Epithelial cell of esophagus (primary cell): ENCODE data around the gene GNAT1.
A peak's percentile ranks its signal among the peaks of the same experiment; 100 is the strongest.

Experiments used
- DNase-seq: peaks from one replicate; pipeline ENCODE4 v3.0.0; 2010; ENCODE audit warnings: low read depth
- H3K4me3 ChIP-seq: 2 replicates; pipeline ENCODE4 v1.5.1; 2011; ENCODE audit warnings: mild to moderate bottlenecking, low read length, control low read depth
- TF ChIP-seq, protein P1 (sequence below): IDR thresholded peaks from 2 replicates; pipeline ENCODE4 v1.5.1; 2011; ENCODE audit warnings: low read depth, mild to moderate bottlenecking, low read length, control low read depth, inconsistent platforms; ENCODE audit not compliant: insufficient read depth; ENCODE audit errors: missing control alignments

Gene GNAT1

DNA sequence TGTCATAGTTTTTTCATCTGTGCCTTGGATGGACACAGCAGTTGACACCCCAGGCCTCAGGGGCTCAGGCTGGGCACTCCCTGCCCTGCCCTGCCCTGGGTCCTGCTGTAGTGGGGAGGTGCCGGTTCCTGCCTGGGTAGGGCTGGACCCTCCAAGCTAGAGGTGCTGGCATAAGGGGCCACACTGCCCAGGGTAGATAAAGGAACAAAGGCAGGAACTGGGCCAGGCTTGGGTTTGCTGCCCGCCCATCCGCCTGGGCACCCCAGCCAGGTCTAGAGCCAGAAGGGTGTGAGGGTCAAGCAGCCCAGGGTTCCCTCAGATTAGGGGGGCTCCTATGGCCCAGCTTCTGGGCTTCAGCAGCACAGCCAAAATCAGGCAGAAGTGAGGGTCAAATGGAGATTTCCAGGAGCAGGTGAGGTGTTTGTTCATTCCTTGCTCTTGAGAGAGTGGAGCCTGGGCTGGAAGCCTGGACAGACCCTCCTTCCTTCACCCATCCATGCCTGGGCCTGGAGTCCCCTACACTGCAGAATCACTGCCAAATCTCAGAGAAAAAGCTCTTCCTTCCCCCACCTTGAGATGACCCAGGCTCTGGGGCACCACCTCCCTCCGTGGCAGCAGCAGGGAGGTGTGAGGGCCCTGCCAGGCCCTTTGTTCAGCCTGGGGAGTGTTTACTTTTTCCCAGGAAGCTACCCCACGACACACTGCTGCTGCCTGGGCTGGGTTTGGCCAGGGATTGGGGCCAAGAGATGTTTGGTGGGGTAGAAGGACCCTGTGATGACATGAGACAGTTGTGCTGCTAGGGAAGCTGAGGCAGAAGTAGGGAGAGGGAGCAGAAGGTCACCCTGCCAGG is 29.2 kb upstream of the GNAT1 start:
- DNase-seq, result no peak
- TF ChIP-seq, protein P1, sequence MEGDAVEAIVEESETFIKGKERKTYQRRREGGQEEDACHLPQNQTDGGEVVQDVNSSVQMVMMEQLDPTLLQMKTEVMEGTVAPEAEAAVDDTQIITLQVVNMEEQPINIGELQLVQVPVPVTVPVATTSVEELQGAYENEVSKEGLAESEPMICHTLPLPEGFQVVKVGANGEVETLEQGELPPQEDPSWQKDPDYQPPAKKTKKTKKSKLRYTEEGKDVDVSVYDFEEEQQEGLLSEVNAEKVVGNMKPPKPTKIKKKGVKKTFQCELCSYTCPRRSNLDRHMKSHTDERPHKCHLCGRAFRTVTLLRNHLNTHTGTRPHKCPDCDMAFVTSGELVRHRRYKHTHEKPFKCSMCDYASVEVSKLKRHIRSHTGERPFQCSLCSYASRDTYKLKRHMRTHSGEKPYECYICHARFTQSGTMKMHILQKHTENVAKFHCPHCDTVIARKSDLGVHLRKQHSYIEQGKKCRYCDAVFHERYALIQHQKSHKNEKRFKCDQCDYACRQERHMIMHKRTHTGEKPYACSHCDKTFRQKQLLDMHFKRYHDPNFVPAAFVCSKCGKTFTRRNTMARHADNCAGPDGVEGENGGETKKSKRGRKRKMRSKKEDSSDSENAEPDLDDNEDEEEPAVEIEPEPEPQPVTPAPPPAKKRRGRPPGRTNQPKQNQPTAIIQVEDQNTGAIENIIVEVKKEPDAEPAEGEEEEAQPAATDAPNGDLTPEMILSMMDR, result no peak
- H3K4me3 ChIP-seq, result no peak overlapping the region

DNA sequence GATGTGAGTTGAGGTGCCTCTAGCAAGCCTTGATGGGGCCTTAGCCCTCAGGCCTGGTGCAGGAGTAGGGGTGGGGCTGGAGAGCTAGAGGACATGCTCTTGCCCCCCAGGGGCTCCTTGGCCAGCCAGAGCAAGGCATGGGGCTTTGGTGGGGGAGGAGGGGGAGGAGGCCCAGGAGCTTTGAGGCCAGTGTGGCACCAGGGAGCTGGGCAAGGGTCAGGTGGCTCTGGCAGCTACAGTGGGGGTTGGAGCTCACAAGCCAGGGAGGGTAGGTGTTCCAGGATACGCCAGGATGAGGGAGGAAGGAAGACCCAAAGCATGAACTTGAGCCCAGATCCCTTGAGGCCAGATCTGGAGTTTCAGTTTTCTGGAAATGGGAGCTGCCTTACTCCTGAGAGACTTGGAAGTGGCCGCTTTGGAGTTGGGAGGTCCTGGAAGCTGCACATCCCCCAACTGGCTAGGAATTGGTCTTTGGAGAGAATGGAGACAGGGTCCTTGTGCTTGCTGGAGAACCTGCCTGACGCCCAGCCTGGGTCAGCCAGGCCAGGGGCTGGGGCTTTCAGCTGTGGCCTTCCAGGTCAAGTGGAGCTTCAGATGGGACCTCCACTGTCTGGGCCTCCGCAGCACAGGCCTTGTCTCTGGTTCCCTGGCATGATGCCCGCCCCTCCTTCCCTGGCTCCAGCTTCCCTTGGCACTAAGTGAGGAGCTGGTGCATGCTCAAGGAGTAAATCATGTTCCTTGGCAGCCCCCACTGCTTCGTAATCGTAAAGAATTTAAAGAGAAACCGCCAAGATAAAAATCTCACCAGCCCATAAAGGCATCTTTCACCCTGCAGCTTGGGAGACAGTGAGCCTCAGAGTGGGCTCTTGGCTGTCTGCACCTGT is 27.6 kb upstream of the GNAT1 start:
- TF ChIP-seq, protein P1, result no peak
- H3K4me3 ChIP-seq, result peak overlapping the region; percentile 24
- peak; percentile 93 for DNase-seq

DNA sequence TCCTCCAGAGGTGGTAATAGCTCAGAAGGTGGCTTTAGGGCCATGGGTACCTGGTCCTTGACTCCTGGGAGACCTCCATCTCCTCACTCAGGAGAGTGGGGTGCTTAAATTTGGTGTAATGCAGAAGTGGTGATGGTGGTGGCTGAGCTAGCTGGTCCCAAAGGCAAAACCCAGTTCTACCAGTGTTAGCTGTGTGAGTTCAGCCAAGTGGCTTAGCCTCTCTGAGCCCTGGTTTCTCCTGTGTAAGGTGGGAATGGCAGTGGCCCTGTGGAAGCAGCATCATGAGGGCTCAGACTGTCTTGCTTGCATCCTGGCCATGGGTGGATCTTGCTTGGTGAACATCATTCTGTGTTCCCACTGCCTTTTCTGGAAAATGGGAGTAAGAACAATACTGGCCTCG is 26.9 kb upstream of the GNAT1 start:
- H3K4me3 ChIP-seq, result peak overlapping the region; percentile 24
- no peak for DNase-seq
- TF ChIP-seq, protein P1, result no peak

DNA sequence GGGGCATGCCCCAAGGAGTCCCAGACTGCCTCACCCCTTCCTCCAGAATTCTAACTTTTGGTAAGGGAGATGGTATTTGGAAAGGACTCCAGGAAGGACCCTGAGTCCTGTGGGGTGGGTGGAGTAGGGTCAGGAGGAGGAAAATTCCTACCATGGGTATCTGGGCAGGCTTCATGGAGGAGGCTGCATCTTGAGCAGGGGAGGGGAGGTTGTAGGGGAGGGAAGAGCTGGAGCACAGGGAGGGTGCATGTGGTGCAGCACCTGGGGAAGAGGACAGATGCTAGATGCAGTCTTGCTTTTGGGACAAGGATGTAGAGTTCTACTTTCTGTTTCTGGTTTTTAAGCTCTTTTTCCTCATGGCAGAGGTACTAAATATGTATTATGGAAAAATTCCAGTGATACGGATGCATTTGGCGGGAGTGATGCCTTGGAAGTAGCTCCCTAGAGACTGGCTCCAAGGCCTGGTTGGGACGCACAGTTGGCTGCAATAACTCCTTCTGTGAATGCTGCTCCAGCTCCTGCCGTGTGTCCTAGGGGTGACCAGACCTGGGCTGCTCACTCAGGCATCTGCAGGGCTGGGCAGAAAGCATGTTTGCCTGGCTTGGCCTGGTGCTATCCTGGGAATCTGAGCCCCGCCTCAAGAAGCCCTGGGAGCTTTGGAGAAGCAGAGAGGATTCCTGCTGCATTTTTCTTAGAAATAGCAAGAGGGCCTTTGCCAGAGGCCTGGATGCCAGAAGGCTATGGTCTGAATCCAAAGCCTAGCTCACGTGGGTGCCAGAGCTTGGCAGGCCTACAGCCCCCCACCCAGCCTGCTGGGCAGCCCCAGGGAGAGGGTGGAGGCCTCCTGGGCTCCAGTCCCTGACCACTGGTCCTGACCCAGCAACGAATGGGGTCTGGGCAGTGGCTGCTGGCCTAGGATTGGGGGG is 26.2 kb upstream of the GNAT1 start:
- TF ChIP-seq, protein P1, result no peak
- peak overlapping the region; percentile 24 for H3K4me3 ChIP-seq
- DNase-seq, result no peak

DNA sequence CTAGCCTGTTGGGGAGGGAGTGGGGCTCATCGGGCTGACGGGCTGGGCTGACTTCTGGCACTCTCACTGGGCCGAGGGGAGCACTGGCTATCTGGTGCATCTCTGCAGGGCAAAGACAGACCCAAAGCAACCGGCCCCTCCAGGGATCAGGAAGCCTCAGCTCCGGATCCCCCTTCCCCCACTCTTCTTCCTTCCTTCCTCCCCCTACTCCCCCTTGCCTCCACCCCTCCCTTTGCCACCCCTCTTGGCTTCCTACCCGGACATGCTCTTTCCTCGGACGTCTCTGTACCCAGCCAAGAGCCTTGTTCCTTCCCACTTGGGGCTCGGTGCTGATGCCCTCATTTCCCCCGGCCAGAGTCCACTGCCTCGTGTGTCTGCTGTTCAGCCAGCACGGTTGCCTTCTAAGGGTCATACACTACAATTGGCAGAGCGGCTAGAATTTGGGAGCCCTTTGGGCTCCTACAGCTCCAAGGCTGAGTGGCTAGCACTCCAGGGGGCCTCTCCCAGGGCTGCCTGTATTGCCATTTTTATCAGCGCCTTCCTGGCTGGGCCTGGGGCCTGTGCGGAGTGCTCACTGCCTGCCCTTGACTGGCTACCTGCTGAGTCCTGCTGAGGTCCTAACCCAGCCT is 25.4 kb upstream of the GNAT1 start:
- no peak for DNase-seq
- TF ChIP-seq, protein P1, result no peak
- H3K4me3 ChIP-seq, result peak overlapping the region; percentile 7

DNA sequence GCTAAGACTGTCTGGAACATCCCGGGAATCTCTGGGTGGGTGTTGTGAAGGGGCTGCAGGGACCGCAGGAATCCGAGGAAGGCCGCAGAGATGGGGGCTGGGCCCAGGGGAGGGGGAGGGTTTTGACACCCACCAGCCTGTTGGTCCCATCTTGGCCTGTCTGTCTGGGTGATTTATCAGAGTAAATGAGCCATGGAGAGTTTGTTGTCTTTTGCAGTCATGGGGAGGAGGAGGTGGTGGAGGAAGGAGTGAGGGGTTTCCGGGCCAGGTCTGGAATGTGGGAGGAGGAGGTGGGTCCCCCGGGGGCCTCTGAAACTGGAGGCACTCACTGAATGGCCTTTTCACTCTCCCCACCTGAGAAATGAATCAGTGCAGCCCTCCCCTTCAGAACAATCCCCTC is 24.8 kb upstream of the GNAT1 start:
- H3K4me3 ChIP-seq, result peak overlapping the region; percentile 17
- DNase-seq, result no peak
- TF ChIP-seq, protein P1, result no peak
